Upper lobe of left lung (tissue), 4 donors: Measurements from ENCODE around the gene RMRP.

Experiments used
- CTCF ChIP-seq, 6 experiments: fragments of 450-650 bp in 4 of 6; fragments of 200-600 bp in 2 of 6; sonication (generic) in 2 of 6; IDR thresholded peaks; one replicate each; pipeline ENCODE4 v1.5.1; 2016 to 2019; ENCODE audit warnings: antibody characterized with exemption in 6 of 6
- EP300 ChIP-seq, 4 donors: sonication (generic); formaldehyde crosslinking; IDR thresholded peaks; one replicate each; pipeline ENCODE4 v1.5.1; 2017; ENCODE audit warnings: antibody characterized with exemption in 4 of 4, control low read depth in 2 of 4
- POLR2A ChIP-seq, 4 donors: fragments of 450-650 bp; IDR thresholded peaks; one replicate each; pipeline ENCODE4 v1.5.1; 2016 to 2017; ENCODE audit warnings: antibody characterized with exemption in 4 of 4, mild to moderate bottlenecking in 2 of 4
- POLR2AphosphoS5 ChIP-seq, 2 donors: sonication (generic); formaldehyde crosslinking; IDR thresholded peaks; one replicate each; pipeline ENCODE4 v1.5.1; 2017; ENCODE audit warnings: antibody characterized with exemption in 2 of 2

DNA sequence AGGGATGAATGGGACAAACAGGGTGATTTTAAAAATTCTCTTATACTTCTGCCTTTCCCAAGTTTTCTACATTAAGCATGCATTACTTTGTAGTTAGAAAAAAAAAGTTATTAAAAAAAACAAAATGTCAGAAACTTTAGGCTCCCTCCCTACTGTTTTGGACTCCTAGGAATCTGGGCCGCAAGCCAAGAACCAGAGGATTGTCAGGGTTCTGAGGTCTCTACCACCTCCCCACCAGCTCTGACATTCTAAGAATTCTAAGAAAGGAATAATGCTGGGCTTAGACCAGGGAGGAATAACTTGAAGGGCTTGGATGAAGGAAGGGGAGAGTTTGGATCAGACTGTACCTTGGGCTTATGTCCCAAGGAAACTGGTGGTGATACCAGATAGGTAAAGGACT, 8.2 kb upstream of the RMRP start:
- TF ChIP-seq CTCF (IDR thresholded peaks at IDR 0.05) (no peak), POLR2A (IDR thresholded peaks at IDR 0.05) (no peak), EP300 (IDR thresholded peaks at IDR 0.05) (no peak), POLR2AphosphoS5 (IDR thresholded peaks at IDR 0.05) (no peak)
